ENCODE data around the gene FOXN1. TPM values are rescaled to one million over a fixed set of nuclear protein-coding genes. Genes with fewer than 3 reads are reported as not detected.

Gene FOXN1
- total and polyA plus RNA-seq, 7 experiments from 2014 or later, result not detected

Other genes with a start within 250 kb of the FOXN1 start
- gene TMEM97, start 187.1 kb upstream of the FOXN1 start, total RNA-seq, result 10 to 100 TPM in 1 of 5 experiments, 1 to 10 TPM in 4; 2.9 to 19.9 (median 4.8) TPM
- 10 to 100 TPM in 1 of 2 donors, 1 to 10 TPM in 1; 8.3 to 10.9 TPM for gene TMEM97, start 187.1 kb upstream of the FOXN1 start, polyA plus RNA-seq
- gene IFT20, start 170.9 kb upstream of the FOXN1 start, total RNA-seq, result 10 to 100 TPM; 24.7 to 56.2 (median 37.0) TPM
- 10 to 100 TPM; 44.5 to 44.9 TPM for gene IFT20, start 170.9 kb upstream of the FOXN1 start, polyA plus RNA-seq
- 10 to 100 TPM in 4 of 5 experiments, 1 to 10 TPM in 1; 8.0 to 26.9 (median 25.9) TPM for gene TNFAIP1, start 170.6 kb upstream of the FOXN1 start, total RNA-seq
- 10 to 100 TPM; 10.3 to 19.0 TPM for gene TNFAIP1, start 170.6 kb upstream of the FOXN1 start, polyA plus RNA-seq
- 10 to 100 TPM; 27.9 to 64.9 (median 29.8) TPM for gene POLDIP2, start 148.8 kb upstream of the FOXN1 start, total RNA-seq
- 10 to 100 TPM; 85.0 to 89.3 TPM for gene POLDIP2, start 148.8 kb upstream of the FOXN1 start, polyA plus RNA-seq
- not detected for gene SEBOX, start 141.1 kb upstream of the FOXN1 start, total RNA-seq
- not detected for gene SEBOX, start 141.1 kb upstream of the FOXN1 start, polyA plus RNA-seq
- under 1 TPM in 2 of 5 experiments, not detected in 3; 0.19 to 0.65 TPM for gene VTN, start 136.0 kb upstream of the FOXN1 start, total RNA-seq
- under 1 TPM in 1 of 2 donors, not detected in 1; 0.08 TPM for gene VTN, start 136.0 kb upstream of the FOXN1 start, polyA plus RNA-seq
- 10 to 100 TPM; 21.8 to 34.1 (median 27.2) TPM for gene SARM1, start 134.7 kb upstream of the FOXN1 start, total RNA-seq
- 1 to 10 TPM; 5.2 to 8.4 TPM for gene SARM1, start 134.7 kb upstream of the FOXN1 start, polyA plus RNA-seq
- 1 to 10 TPM; 1.9 to 5.1 (median 3.6) TPM for gene SLC46A1, start 100.1 kb upstream of the FOXN1 start, total RNA-seq
- 1 to 10 TPM; 1.8 to 3.3 TPM for gene SLC46A1, start 100.1 kb upstream of the FOXN1 start, polyA plus RNA-seq
- gene SLC13A2, start 32.7 kb upstream of the FOXN1 start, total RNA-seq, result not detected
- not detected for gene SLC13A2, start 32.7 kb upstream of the FOXN1 start, polyA plus RNA-seq
- gene UNC119, start 46.3 kb downstream of the FOXN1 start, total RNA-seq, result 100 to 1,000 TPM in 1 of 5 experiments, 10 to 100 TPM in 4; 40.6 to 108 (median 90.2) TPM
- 10 to 100 TPM; 37.7 to 48.1 TPM for gene UNC119, start 46.3 kb downstream of the FOXN1 start, polyA plus RNA-seq
- 10 to 100 TPM; 58.5 to 71.2 (median 62.4) TPM for gene PIGS, start 65.2 kb downstream of the FOXN1 start, total RNA-seq
- gene PIGS, start 65.2 kb downstream of the FOXN1 start, polyA plus RNA-seq, result 10 to 100 TPM; 46.6 to 53.5 TPM
- 100 to 1,000 TPM in 1 of 5 experiments, 10 to 100 TPM in 4; 24.5 to 159 (median 40.1) TPM for gene ALDOC, start 70.5 kb downstream of the FOXN1 start, total RNA-seq
- 100 to 1,000 TPM in 1 of 2 donors, 10 to 100 TPM in 1; 92.9 to 103 TPM for gene ALDOC, start 70.5 kb downstream of the FOXN1 start, polyA plus RNA-seq
- gene SPAG5, start 92.7 kb downstream of the FOXN1 start, total RNA-seq, result 10 to 100 TPM; 10.4 to 95.3 (median 18.4) TPM
- gene SPAG5, start 92.7 kb downstream of the FOXN1 start, polyA plus RNA-seq, result 1 to 10 TPM; 1.6 to 3.9 TPM
- 10 to 100 TPM; 17.8 to 34.5 (median 28.1) TPM for gene RSKR, start 107.8 kb downstream of the FOXN1 start, total RNA-seq
- gene RSKR, start 107.8 kb downstream of the FOXN1 start, polyA plus RNA-seq, result under 1 TPM in 1 of 2 donors, not detected in 1; 0.20 TPM
- gene BLTP2, start 138.8 kb downstream of the FOXN1 start, total RNA-seq, result 100 to 1,000 TPM; 143 to 163 (median 153) TPM
- gene BLTP2, start 138.8 kb downstream of the FOXN1 start, polyA plus RNA-seq, result 10 to 100 TPM; 30.8 to 47.1 TPM
- gene SDF2, start 155.6 kb downstream of the FOXN1 start, total RNA-seq, result 10 to 100 TPM; 28.6 to 49.5 (median 43.8) TPM
- gene SDF2, start 155.6 kb downstream of the FOXN1 start, polyA plus RNA-seq, result 10 to 100 TPM; 52.1 to 85.2 TPM
- gene SUPT6H, start 155.9 kb downstream of the FOXN1 start, total RNA-seq, result 100 to 1,000 TPM in 2 of 5 experiments, 10 to 100 TPM in 3; 91.2 to 132 (median 98.5) TPM
- 10 to 100 TPM in 1 of 2 donors, 1 to 10 TPM in 1; 9.8 to 23.8 TPM for gene SUPT6H, start 155.9 kb downstream of the FOXN1 start, polyA plus RNA-seq
- gene PROCA1, start 205.5 kb downstream of the FOXN1 start, total RNA-seq, result 10 to 100 TPM in 2 of 5 experiments, 1 to 10 TPM in 3; 5.2 to 14.4 (median 7.3) TPM
- gene PROCA1, start 205.5 kb downstream of the FOXN1 start, polyA plus RNA-seq, result 1 to 10 TPM in 1 of 2 donors, under 1 TPM in 1; 0.44 to 1.4 TPM
- gene RAB34, start 211.5 kb downstream of the FOXN1 start, total RNA-seq, result 10 to 100 TPM; 11.0 to 50.2 (median 16.4) TPM
- 10 to 100 TPM; 12.2 to 19.2 TPM for gene RAB34, start 211.5 kb downstream of the FOXN1 start, polyA plus RNA-seq
- gene RPL23A, start 213.6 kb downstream of the FOXN1 start, total RNA-seq, result 1,000 to 10,000 TPM; 1,887 to 3,452 (median 3,095) TPM
- gene RPL23A, start 213.6 kb downstream of the FOXN1 start, polyA plus RNA-seq, result 1,000 to 10,000 TPM; 5,029 to 6,337 TPM
- gene TLCD1, start 219.9 kb downstream of the FOXN1 start, total RNA-seq, result 1 to 10 TPM in 1 of 5 experiments, under 1 TPM in 2, not detected in 2; 0.69 to 3.0 (median 0.79) TPM
- not detected for gene TLCD1, start 219.9 kb downstream of the FOXN1 start, polyA plus RNA-seq
- gene NEK8, start 222.4 kb downstream of the FOXN1 start, total RNA-seq, result 10 to 100 TPM in 3 of 5 experiments, 1 to 10 TPM in 2; 7.5 to 12.8 (median 11.3) TPM
- gene NEK8, start 222.4 kb downstream of the FOXN1 start, polyA plus RNA-seq, result 1 to 10 TPM; 3.3 to 4.5 TPM
- 100 to 1,000 TPM in 2 of 5 experiments, 10 to 100 TPM in 3; 22.3 to 228 (median 81.6) TPM for gene TRAF4, start 237.7 kb downstream of the FOXN1 start, total RNA-seq
- gene TRAF4, start 237.7 kb downstream of the FOXN1 start, polyA plus RNA-seq, result 1 to 10 TPM; 1.3 to 2.3 TPM